Activated naive CD4-positive, alpha-beta T cell treated with anti-CD3 and anti-CD28 coated beads, Interleukin-2, amount 50 U/mL, for 72 hours (primary cell): ENCODE data around the gene KCNIP3. TPM values are rescaled to one million over a fixed set of nuclear protein-coding genes. Genes with fewer than 3 reads are reported as not detected.

Source experiments
- ATAC-seq, 2 donors: fragments of 150-1000 bp; cut with Tn5 transposase; 2 replicates each; pipeline ENCODE4 v1.10.0; 2021; ENCODE audit warnings: mild to moderate bottlenecking in 2 of 2, moderate library complexity in 2 of 2
- DNase-seq, 2 donors: peaks; one replicate each; pipeline ENCODE4 v3.0.0; 2021 to 2022; ENCODE audit warnings: low spot score in 2 of 2
- H3K27ac Mint-ChIP-seq, 2 donors: one replicate each; pipeline ENCODE4 v1.8.0; 2022; ENCODE audit warnings: mild to moderate bottlenecking in 2 of 2, mixed read lengths in 2 of 2
- H3K36me3 Mint-ChIP-seq, 2 donors: one replicate each; pipeline ENCODE4 v1.8.0; 2022; ENCODE audit warnings: mixed read lengths in 2 of 2
- H3K9me3 Mint-ChIP-seq, 2 donors: one replicate each; pipeline ENCODE4 v1.8.0; 2022; ENCODE audit warnings: mixed read lengths in 2 of 2
- total RNA-seq, 2 donors: library from RNA; stranded (reverse); gene quantifications; one replicate each; pipeline ENCODE4 v1.2.3, GENCODE V29; 2022

Gene KCNIP3
- total RNA-seq, 2 donors from 2014 or later, result not detected

DNA sequence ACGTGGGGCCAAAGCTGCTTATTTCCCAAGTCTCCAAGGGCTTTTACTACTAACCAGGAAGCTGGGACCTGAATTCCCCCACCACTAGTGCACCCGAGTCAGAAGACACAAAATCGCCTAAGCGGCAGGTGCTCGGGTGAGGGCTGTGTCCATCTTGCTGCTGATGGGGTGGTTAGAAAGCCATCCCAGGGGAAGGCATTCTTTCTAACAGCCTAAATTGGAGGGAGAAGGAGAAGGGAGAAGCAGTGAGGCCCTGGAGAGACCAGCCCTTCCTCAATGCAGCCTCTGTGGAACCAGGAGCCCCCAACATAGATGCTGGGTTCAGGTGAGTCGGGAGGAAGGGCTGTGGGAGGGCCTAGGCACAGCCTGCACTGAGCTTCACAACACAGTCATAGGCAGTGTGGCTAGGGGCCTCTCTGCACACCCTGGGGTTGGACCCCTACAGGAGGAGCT lies 24.8 kb upstream of the KCNIP3 start:
- H3K27ac Mint-ChIP-seq, result no peak overlapping the region
- no peaks in the 10 kb centered on the region for H3K9me3 Mint-ChIP-seq
- DNase-seq (peak in 1 of 2 donors; percentile 9), ATAC-seq (no peak)
- no peaks in the 10 kb centered on the region for H3K36me3 Mint-ChIP-seq

GRCh38 chr2:95272781-95273180 lies 24.4 kb upstream of the KCNIP3 start:
- H3K27ac Mint-ChIP-seq, result peak overlapping the region in 1 of 2 donors; percentile 68
- H3K36me3 Mint-ChIP-seq, result no peaks in the 10 kb centered on the region
- ATAC-seq (no peak), DNase-seq (peak in 1 of 2 donors; percentile 9)
- no peaks in the 10 kb centered on the region for H3K9me3 Mint-ChIP-seq

- Mint-ChIP-seq H3K27ac (no peak overlapping the region), H3K36me3 (no peaks in the 10 kb centered on the region), H3K9me3 (no peaks in the 10 kb centered on the region)
- peak in 1 of 2 donors; percentile 16 for DNase-seq
- ATAC-seq, result no peak
These were observed 23.4 kb upstream of the KCNIP3 start for GRCh38 chr2:95273566-95274290.

DNA sequence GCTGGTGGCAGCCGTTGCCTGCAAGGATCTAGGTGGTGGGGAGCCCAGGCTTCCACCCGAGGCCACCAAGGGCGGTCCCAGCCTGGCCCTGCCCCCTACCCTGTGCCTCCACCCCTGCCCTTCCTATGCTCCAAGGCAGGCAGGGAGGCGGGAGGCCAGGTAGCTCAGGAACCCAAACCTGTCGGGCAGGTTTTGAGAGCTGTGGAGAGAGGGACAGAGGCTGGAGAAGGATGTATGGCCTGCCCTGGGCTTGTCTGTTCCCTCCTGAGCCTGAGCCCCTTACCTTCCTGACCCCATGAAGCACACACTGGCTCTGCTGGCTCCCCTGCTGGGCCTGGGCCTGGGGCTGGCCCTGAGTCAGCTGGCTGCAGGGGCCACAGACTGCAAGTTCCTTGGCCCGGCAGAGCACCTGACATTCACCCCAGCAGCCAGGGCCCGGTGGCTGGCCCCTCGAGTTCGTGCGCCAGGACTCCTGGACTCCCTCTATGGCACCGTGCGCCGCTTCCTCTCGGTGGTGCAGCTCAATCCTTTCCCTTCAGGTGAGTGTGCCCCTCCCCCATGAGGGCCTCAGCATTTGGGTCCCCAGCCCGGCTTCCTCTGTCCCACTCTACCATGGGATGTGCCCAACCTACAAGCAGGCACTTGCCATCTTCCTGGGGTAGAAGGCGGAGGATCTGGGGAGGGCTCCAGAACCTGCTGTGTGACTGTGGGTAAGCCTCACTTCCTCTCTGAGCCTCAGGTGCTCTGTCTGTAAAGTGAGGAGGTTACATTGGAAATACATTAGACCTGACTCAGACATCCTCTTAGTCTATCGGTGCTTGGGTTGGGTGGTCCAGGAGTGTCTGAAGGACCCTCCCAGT lies 22.6 kb upstream of the KCNIP3 start, which contains the start of gene PROM2:
Gene PROM2 (plus strand): TSS at position 159 of the 860 bp plus-strand sequence. CDS start 137 bp downstream, at position 296.
- Mint-ChIP-seq H3K27ac (no peak within 1 kb of the TSS), H3K36me3 (no peaks in the 10 kb centered on the region), H3K9me3 (no peaks in the 10 kb centered on the region)
- no peak for ATAC-seq
- DNase-seq, result peak in 1 of 2 donors; percentile 48

DNA sequence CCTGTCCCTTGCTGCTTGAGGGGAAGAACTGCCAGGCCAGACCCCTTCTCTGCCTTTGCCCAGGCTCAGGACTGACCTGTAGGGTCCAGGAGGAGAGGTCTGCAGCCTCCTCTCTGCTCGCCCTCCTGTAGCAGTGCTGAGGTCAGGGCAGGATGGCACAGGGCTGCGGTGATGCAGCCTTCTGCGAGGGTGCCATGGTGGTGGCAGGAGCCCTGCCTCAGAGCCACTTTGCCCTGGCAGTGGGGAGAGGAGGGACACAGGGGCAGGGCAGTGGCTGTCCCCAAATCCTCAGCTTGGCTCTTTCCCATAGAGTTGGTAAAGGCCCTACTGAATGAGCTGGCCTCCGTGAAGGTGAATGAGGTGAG lies 22.0 kb upstream of the KCNIP3 start:
- no peaks in the 10 kb centered on the region for H3K9me3 Mint-ChIP-seq
- ATAC-seq, result no peak
- peak in 1 of 2 donors; percentile 47 for DNase-seq

DNA sequence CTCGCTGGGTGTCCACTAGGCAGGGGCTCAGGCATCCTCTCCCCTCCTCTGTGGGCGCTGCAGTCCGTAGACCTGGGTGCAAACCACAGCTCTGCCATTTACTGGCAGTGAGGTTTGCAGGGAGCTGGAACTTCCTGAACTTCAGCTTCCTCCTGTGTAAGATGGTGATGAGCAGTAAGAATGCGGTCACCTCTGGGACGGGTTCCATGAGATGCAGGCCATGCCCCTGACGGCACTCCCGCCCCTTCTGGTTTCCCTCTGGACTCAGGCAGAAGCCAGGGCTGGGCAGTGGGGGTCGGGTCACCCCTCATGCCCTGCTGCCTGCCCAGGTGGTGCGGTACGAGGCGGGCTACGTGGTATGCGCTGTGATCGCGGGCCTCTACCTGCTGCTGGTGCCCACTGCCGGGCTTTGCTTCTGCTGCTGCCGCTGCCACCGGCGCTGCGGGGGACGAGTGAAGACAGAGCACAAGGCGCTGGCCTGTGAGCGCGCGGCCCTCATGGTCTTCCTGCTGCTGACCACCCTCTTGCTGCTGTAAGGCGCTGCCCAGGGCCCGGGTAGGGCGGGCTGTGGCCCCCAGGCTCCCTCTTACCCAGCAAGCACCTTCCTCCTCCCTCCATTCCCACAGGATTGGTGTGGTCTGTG lies 21.4 kb upstream of the KCNIP3 start:
- Mint-ChIP-seq H3K9me3 (no peaks in the 10 kb centered on the region), H3K27ac (no peak overlapping the region), H3K36me3 (no peaks in the 10 kb centered on the region)
- ATAC-seq, result no peak
- DNase-seq, result no peak

More for the DNA sequence above, 22.0 kb upstream of the KCNIP3 start:
- Mint-ChIP-seq H3K36me3 (no peaks in the 10 kb centered on the region), H3K27ac (no peak overlapping the region)

DNA sequence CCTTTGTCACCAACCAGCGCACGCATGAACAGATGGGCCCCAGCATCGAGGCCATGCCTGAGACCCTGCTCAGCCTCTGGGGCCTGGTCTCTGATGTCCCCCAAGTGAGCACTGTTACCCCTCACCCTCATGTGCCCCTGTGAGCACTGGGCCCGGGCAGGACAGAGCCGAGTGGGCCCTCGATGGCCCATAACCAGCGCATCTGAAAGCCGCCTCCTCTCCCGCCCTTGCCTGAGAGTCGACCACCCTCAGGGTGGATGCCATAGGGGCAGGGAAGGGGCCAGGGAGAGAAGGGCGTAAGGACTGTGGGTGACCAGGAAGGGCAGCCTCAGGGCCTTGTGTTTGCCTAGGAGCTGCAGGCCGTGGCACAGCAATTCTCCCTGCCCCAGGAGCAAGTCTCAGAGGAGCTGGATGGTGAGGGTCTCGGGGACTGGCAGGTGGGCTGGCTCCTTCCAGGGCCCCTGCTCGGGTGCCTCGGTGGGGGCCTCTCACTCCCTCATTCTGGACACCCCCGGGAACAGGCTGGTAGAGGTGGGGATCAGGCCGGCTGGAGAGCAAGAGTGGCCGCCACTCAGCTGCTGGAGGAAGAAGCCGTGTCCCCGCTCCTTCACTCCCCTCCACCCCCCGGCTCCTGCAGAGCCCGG lies 20.8 kb upstream of the KCNIP3 start:
- DNase-seq (no peak), ATAC-seq (no peak)
- no peak overlapping the region for H3K27ac Mint-ChIP-seq
- H3K9me3 Mint-ChIP-seq, result no peaks in the 10 kb centered on the region
- H3K36me3 Mint-ChIP-seq, result no peaks in the 10 kb centered on the region

- Mint-ChIP-seq H3K9me3 (no peaks in the 10 kb centered on the region), H3K36me3 (no peaks in the 10 kb centered on the region), H3K27ac (no peak overlapping the region)
- no peak for DNase-seq
- no peak for ATAC-seq
These were observed 20.3 kb upstream of the KCNIP3 start for GRCh38 chr2:95276888-95277245.

DNA sequence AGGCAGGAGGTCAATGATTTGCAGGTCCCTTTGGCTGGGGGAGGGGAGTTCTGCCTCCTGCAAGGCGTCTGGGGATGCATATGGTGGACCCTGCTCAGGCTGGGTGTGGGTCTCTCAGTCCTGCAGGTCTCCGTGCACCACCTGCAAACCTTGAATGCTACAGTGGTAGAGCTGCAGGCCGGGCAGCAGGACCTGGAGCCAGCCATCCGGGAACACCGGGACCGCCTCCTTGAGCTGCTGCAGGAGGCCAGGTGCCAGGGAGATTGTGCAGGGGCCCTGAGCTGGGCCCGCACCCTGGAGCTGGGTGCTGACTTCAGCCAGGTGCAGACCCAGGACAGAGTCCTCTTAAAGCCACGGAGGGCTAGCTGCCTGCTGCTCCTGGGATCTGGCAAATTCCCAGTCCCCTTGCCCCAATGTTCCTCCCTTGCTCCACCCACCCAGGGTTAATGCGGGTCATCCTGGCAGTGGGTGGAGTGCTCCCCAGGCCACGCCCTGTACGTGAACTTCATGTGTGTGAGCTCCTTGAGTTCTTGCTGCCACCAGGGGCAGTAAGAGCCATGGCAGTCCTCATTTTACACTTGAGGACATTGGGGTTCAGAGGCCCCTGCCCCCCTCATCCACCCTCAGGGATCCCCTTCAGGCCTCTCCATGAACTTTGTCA lies 19.8 kb upstream of the KCNIP3 start:
- H3K9me3 Mint-ChIP-seq, result no peaks in the 10 kb centered on the region
- DNase-seq (no peak), ATAC-seq (no peak)
- no peaks in the 10 kb centered on the region for H3K36me3 Mint-ChIP-seq
- no peak overlapping the region for H3K27ac Mint-ChIP-seq

GRCh38 chr2:95278051-95278471 lies 19.1 kb upstream of the KCNIP3 start:
- Mint-ChIP-seq H3K36me3 (no peaks in the 10 kb centered on the region), H3K27ac (no peak overlapping the region), H3K9me3 (no peaks in the 10 kb centered on the region)
- DNase-seq (no peak), ATAC-seq (peak in 1 of 2 donors; percentile 26)

DNA sequence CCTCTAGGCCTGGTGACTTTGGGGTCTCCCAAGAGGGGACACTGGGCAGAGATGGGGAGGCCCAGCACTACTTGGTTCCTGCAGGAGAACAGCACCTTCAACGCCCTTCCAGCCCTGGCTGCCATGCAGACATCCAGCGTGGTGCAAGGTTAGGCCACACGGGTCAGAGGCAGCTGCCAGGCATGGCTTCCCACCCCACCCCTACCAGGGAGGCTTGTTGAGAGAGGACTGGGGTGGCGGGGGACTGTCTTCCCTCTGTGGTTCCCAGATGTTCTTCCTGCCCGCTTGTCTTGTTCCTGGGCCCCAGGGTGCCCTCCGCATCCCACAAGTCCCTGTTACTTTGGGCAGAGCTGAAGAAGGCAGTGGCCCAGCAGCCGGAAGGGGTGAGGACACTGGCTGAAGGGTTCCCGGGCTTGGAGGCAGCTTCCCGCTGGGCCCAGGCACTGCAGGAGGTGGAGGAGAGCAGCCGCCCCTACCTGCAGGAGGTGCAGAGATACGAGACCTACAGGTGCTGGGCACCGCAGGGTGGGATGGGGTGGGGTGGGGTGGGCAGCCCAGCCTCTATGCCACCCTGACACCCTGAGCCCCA lies 18.4 kb upstream of the KCNIP3 start:
- DNase-seq (no peak), ATAC-seq (no peak)
- Mint-ChIP-seq H3K9me3 (no peaks in the 10 kb centered on the region), H3K27ac (no peak overlapping the region), H3K36me3 (no peaks in the 10 kb centered on the region)

DNA sequence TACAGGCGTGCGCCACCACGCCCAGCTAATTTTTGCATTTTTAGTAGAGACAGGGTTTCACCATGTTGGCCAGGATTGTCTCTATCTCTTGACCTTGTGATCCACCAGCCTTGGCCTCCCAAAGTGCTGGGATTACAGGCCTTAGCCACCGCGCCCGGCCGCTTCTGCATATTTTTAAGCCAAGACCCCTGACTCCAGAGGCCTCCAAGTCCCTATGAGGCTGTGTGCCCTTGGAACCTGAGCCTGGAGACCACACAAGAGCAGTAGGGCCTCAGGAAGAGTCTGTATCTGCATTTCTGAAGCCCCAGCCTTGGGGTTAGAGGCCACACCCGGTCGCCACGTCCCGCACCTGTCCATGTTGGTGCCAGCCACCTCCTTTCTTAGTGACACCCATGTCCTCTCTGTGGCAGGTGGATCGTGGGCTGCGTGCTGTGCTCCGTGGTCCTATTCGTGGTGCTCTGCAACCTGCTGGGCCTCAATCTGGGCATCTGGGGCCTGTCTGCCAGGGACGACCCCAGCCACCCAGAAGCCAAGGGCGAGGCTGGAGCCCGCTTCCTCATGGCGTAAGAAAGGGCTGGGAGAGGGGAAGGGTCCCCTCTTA lies 17.6 kb upstream of the KCNIP3 start:
- DNase-seq (no peak), ATAC-seq (no peak)
- H3K36me3 Mint-ChIP-seq, result no peaks in the 10 kb centered on the region
- H3K9me3 Mint-ChIP-seq, result no peaks in the 10 kb centered on the region
- peak overlapping the region in 1 of 2 donors; percentile 44 for H3K27ac Mint-ChIP-seq

- no peak overlapping the region for H3K27ac Mint-ChIP-seq
- DNase-seq (no peak), ATAC-seq (no peak)
- no peaks in the 10 kb centered on the region for H3K36me3 Mint-ChIP-seq
- no peaks in the 10 kb centered on the region for H3K9me3 Mint-ChIP-seq
These were observed 16.1 kb upstream of the KCNIP3 start for GRCh38 chr2:95281071-95281470.

GRCh38 chr2:95281786-95282185 lies 15.4 kb upstream of the KCNIP3 start:
- Mint-ChIP-seq H3K36me3 (no peaks in the 10 kb centered on the region), H3K27ac (no peak overlapping the region), H3K9me3 (no peaks in the 10 kb centered on the region)
- DNase-seq, result no peak
- ATAC-seq, result no peak

- no peak for DNase-seq
- no peak for ATAC-seq
- no peak overlapping the region for H3K27ac Mint-ChIP-seq
- H3K9me3 Mint-ChIP-seq, result no peaks in the 10 kb centered on the region
- no peaks in the 10 kb centered on the region for H3K36me3 Mint-ChIP-seq
These were observed 14.7 kb upstream of the KCNIP3 start for GRCh38 chr2:95282458-95282857.

DNA sequence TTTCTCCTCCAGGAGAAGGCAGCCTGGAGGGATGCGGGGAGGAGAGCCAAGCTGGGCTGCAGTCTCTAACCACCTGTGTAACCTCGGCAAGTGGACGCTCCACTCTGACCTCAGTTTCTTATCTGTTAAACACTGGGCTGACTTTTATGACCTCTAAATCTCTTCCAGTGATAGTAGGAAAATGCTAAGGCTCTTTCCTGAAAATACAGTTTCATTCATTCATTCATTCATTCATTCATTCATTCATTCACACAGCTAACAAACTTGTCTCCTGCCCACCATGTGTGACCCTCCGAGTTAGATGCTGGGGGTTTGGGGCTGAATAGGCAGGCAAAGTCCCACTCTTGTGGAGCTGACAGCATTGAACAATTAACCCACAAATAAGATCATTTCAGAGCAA lies 13.6 kb upstream of the KCNIP3 start:
- H3K36me3 Mint-ChIP-seq, result no peaks in the 10 kb centered on the region
- H3K27ac Mint-ChIP-seq, result no peak overlapping the region
- ATAC-seq, result no peak
- H3K9me3 Mint-ChIP-seq, result no peaks in the 10 kb centered on the region
- no peak for DNase-seq
